Thyroid gland (tissue), 4 donors: ENCODE data around the gene TACO1.

ENCODE experiments used
- POLR2A ChIP-seq, 2 donors: fragments of 450-650 bp; IDR thresholded peaks; one replicate each; pipeline ENCODE4 v1.6.1; 2017; ENCODE audit warnings: antibody characterized with exemption in 2 of 2, mild to moderate bottlenecking in 2 of 2, moderate library complexity in 1 of 2
- TF ChIP-seq, protein P1 (sequence below), 6 experiments: fragments of 200-600 bp in 3 of 6; fragments of 450-650 bp in 3 of 6; sonication (generic) in 3 of 6; IDR thresholded peaks; one replicate each; pipeline ENCODE4 v1.5.1; 2016 to 2019; ENCODE audit warnings: antibody characterized with exemption in 6 of 6, mild to moderate bottlenecking in 2 of 6, inconsistent platforms in 1 of 6, moderate library complexity in 1 of 6

DNA sequence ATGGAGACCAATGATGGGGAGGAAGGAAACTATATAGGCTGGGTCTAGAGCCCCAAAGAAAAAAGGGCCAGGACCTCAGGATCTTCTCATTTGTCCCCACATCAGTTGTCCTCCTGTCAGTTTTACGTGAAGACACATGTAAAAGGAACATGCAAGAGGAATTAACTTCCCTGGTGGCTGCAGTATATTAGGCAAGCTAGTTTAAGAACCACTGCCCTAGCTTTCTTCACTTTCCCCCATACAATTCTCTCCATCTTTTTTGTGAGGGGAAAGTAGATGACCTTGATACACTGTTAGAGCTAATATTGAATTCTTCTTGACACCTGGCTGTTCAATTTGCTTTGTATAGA lies 23.8 kb downstream of the TACO1 start:
- no peak for TF ChIP-seq POLR2A (IDR thresholded peaks at IDR 0.05)
- TF ChIP-seq, protein P1, sequence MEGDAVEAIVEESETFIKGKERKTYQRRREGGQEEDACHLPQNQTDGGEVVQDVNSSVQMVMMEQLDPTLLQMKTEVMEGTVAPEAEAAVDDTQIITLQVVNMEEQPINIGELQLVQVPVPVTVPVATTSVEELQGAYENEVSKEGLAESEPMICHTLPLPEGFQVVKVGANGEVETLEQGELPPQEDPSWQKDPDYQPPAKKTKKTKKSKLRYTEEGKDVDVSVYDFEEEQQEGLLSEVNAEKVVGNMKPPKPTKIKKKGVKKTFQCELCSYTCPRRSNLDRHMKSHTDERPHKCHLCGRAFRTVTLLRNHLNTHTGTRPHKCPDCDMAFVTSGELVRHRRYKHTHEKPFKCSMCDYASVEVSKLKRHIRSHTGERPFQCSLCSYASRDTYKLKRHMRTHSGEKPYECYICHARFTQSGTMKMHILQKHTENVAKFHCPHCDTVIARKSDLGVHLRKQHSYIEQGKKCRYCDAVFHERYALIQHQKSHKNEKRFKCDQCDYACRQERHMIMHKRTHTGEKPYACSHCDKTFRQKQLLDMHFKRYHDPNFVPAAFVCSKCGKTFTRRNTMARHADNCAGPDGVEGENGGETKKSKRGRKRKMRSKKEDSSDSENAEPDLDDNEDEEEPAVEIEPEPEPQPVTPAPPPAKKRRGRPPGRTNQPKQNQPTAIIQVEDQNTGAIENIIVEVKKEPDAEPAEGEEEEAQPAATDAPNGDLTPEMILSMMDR (IDR thresholded peaks at IDR 0.05) = no peak
